GM12801 (cell line): ENCODE results near the gene ANO2.

Experiments used
- TF ChIP-seq, protein P1 (sequence below): IDR thresholded peaks from one replicate; pipeline ENCODE4 v1.5.1; 2011; ENCODE audit warnings: control low read depth; ENCODE audit not compliant: insufficient read length; ENCODE audit errors: extremely low read depth

Gene ANO2

DNA sequence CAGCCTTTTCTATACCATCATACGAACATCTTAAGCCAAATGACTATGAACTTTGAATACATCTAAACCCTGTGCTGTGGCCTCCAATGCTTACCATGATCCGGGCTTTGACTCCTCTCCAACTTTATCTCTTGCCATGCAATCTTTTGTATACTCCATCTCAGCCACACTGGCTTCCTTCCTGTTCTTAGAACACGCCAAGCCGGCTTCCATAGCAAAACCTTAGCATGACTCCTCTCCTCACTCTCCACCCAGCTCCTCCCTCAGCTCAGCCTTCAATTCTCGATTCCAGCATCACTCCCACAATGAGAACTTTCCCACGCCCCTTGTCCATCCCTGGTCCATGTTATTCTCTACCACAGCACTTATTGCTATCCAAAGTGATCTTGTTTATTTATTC lies 284.8 kb downstream of the ANO2 start:
- TF ChIP-seq, protein P1, sequence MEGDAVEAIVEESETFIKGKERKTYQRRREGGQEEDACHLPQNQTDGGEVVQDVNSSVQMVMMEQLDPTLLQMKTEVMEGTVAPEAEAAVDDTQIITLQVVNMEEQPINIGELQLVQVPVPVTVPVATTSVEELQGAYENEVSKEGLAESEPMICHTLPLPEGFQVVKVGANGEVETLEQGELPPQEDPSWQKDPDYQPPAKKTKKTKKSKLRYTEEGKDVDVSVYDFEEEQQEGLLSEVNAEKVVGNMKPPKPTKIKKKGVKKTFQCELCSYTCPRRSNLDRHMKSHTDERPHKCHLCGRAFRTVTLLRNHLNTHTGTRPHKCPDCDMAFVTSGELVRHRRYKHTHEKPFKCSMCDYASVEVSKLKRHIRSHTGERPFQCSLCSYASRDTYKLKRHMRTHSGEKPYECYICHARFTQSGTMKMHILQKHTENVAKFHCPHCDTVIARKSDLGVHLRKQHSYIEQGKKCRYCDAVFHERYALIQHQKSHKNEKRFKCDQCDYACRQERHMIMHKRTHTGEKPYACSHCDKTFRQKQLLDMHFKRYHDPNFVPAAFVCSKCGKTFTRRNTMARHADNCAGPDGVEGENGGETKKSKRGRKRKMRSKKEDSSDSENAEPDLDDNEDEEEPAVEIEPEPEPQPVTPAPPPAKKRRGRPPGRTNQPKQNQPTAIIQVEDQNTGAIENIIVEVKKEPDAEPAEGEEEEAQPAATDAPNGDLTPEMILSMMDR: no peak

GRCh38 chr12:5656836-5657235 lies 288.2 kb downstream of the ANO2 start:
- TF ChIP-seq, protein P1: no peak

DNA sequence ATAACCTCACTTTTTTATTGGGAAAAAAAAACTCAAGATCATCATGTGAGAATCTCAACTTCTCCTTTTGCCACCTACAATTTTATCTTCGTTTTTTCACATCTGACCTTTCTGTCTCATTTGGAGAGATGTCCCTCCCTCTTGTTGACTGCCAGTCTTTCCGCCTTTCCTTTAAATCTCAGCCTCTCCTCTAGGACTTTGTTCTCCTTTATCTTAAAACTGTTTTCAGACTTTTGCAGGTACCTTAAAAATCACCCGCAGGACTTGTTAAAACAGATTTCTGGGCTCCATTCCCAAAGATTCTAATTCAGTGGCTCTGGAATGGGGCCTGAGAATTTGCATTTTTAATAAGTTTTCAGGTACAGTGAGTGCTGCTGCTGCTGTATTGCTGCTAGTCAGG lies 289.9 kb downstream of the ANO2 start:
- TF ChIP-seq, protein P1: no peak

DNA sequence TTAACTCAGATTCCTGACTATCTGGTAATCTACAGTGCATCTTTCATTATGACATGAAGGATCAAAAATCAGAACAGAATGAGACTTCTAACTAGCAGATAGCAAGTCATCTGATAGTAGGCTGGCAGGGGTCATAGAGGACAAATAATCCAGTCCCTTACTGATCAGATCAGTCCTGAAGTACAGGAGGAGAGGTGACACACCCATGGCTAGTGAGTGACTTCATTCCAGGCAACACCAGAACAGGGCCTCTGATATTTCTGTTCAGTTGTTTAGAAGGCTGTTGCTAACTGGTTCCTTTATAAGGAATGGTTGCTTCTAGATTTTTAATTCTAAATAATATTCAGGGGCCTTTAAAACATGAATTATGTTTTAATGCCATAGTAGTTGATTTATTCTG lies 291.0 kb downstream of the ANO2 start:
- TF ChIP-seq, protein P1: no peak

GRCh38 chr12:5650829-5651461 lies 294.1 kb downstream of the ANO2 start:
- TF ChIP-seq, protein P1: no peak

DNA sequence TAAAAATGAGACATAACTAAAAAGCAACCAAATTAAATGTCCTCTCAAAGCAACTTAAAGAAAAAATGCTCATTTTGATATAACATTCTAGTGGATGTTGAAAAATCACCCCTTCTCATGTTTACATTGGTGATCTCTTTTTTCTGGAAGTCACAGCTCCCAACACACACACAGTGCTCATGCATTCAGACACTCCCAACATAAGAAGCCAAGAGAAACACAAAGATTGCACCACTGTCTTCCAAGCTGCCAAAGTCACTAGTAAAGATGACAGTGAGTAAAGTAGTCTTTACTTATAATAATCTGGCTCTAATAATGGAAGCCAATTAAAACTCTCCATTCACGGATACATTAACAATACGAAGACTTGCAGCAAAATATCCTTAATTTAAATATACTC lies 294.8 kb downstream of the ANO2 start:
- TF ChIP-seq, protein P1: no peak

- TF ChIP-seq, protein P1: no peak
Observed at GRCh38 chr12:5648692-5649359, 296.2 kb downstream of the ANO2 start.
